Liver (tissue), 9 donors: ENCODE measurements around the gene TAAR8. TPM values are rescaled to one million over a fixed set of nuclear protein-coding genes. Genes with fewer than 3 reads are reported as not detected.

Experiments used
- DNase-seq: peaks from one replicate; pipeline ENCODE4 v3.0.0-alpha.2; 2017; ENCODE audit warnings: low spot score
- H3K27ac ChIP-seq, 2 donors: one replicate each; pipeline ENCODE4 v1.7.0; 2013; ENCODE audit warnings: inconsistent platforms in 2 of 2, low read length in 2 of 2, control low read depth in 1 of 2, low read depth in 1 of 2, mild to moderate bottlenecking in 1 of 2
- H3K27me3 ChIP-seq, 4 donors: one replicate each; pipeline versions ENCODE4 v1.6.1 to v1.7.0; 2013; ENCODE audit warnings: low read length in 3 of 4, inconsistent platforms in 1 of 4, mild to moderate bottlenecking in 1 of 4, moderate library complexity in 1 of 4; ENCODE audit not compliant: control insufficient read depth in 4 of 4, insufficient read depth in 4 of 4
- H3K36me3 ChIP-seq, 4 donors: one replicate each; pipeline versions ENCODE4 v1.6.1 to v1.7.0; 2013; ENCODE audit warnings: low read length in 3 of 4, mild to moderate bottlenecking in 3 of 4, low read depth in 1 of 4, moderate library complexity in 1 of 4; ENCODE audit not compliant: control insufficient read depth in 4 of 4, insufficient read depth in 3 of 4
- H3K4me1 ChIP-seq, 4 donors: one replicate each; pipeline versions ENCODE4 v1.6.1 to v1.7.0; 2013; ENCODE audit warnings: low read length in 3 of 4, mild to moderate bottlenecking in 3 of 4, moderate library complexity in 1 of 4; ENCODE audit not compliant: control insufficient read depth in 4 of 4, insufficient read depth in 4 of 4
- H3K4me3 ChIP-seq, 3 donors: one replicate each; pipeline versions ENCODE4 v1.6.1 to v1.7.0; 2013; ENCODE audit warnings: low read length in 3 of 3, control low read depth in 1 of 3, low read depth in 1 of 3, mild to moderate bottlenecking in 1 of 3
- H3K9ac ChIP-seq, 2 donors: one replicate each; pipeline ENCODE4 v1.7.0; 2013; ENCODE audit warnings: low read length in 2 of 2, mild to moderate bottlenecking in 2 of 2, moderate library complexity in 2 of 2, control low read depth in 1 of 2, low read depth in 1 of 2
- H3K9me3 ChIP-seq, 4 donors: one replicate each; pipeline versions ENCODE4 v1.6.1 to v1.7.0; 2013; ENCODE audit warnings: low read length in 3 of 4; ENCODE audit not compliant: control insufficient read depth in 4 of 4
- CTCF ChIP-seq: fragments of 150-350 bp; IDR thresholded peaks from 2 replicates; pipeline ENCODE4 v1.5.1; 2017; ENCODE audit warnings: improper control_type of control experiment, low read depth, low read length; ENCODE audit not compliant: missing input control
- EGR1 ChIP-seq, 2 donors: IDR thresholded peaks; 2 replicates each; pipeline ENCODE4 v1.6.1; 2016 to 2018; ENCODE audit warnings: antibody characterized with exemption in 2 of 2, low read depth in 2 of 2
- FOXA1 ChIP-seq: IDR thresholded peaks from 2 replicates; pipeline ENCODE4 v1.6.1; 2016; ENCODE audit warnings: antibody characterized with exemption
- FOXA2 ChIP-seq: IDR thresholded peaks from 2 replicates; pipeline ENCODE4 v1.6.1; 2016; ENCODE audit warnings: antibody characterized with exemption
- GABPA ChIP-seq, 2 donors: IDR thresholded peaks in 1 of 2; conservative IDR thresholded peaks in 1 of 2; 2 replicates each; pipeline ENCODE4 v1.6.1; 2016; ENCODE audit warnings: antibody characterized with exemption in 2 of 2, mild to moderate bottlenecking in 1 of 2, moderate library complexity in 1 of 2
- HNF4A ChIP-seq, 2 donors: conservative IDR thresholded peaks; 2 replicates each; pipeline ENCODE4 v1.6.1; 2016; ENCODE audit warnings: antibody characterized with exemption in 2 of 2, mild to moderate bottlenecking in 2 of 2
- HNF4G ChIP-seq: IDR thresholded peaks from 2 replicates; pipeline ENCODE4 v1.6.1; 2016; ENCODE audit warnings: antibody characterized with exemption
- JUND ChIP-seq, 2 donors: IDR thresholded peaks; 2 replicates each; pipeline ENCODE4 v1.6.1; 2016; ENCODE audit warnings: antibody characterized with exemption in 2 of 2
- NR2F2 ChIP-seq: IDR thresholded peaks from 2 replicates; pipeline ENCODE4 v1.6.1; 2016; ENCODE audit warnings: antibody characterized with exemption
- RAD21 ChIP-seq, 2 donors: IDR thresholded peaks; 2 replicates each; pipeline ENCODE4 v1.6.1; 2016; ENCODE audit warnings: antibody characterized with exemption in 2 of 2, mild to moderate bottlenecking in 2 of 2
- SP1 ChIP-seq: IDR thresholded peaks from 2 replicates; pipeline ENCODE4 v1.6.1; 2018; ENCODE audit warnings: antibody characterized with exemption, mild to moderate bottlenecking
- TAF1 ChIP-seq: conservative IDR thresholded peaks from 2 replicates; pipeline ENCODE4 v1.6.1; 2016; ENCODE audit warnings: antibody characterized with exemption, mild to moderate bottlenecking
- YY1 ChIP-seq: IDR thresholded peaks from 2 replicates; pipeline ENCODE4 v1.6.1; 2016; ENCODE audit warnings: antibody characterized with exemption, mild to moderate bottlenecking
- ZBTB33 ChIP-seq: IDR thresholded peaks from 2 replicates; pipeline ENCODE4 v1.6.1; 2016; ENCODE audit warnings: antibody characterized with exemption
- WGBS: extraction: QIAGEN DNeasy Blood & Tissue Kit; methylation state at CpG from one replicate; pipeline ENCODE4 v1.1.7; 2013; 5-methylcytosine and 5-hydroxymethylcytosine counted together
- polyA plus RNA-seq, 2 donors: library from polyadenylated mRNA; stranded (reverse) in 1 of 2; unstranded in 1 of 2; fragments of 200-250 nt in 1 of 2; fragments of >200 nt in 1 of 2; fragmentation: Nextera tagmentation in 1 of 2; extraction: Ambion mirVana in 1 of 2; gene quantifications; one replicate each; pipeline versions ENCODE4 v1.2.1 to v1.2.3, GENCODE V29; 2013 to 2015
- total RNA-seq, 2 donors: library from RNA; depleted of rRNA; stranded (reverse); fragments of >200 nt; gene quantifications; one replicate each; pipeline ENCODE4 v1.2.3, GENCODE V29; 2014
- TF ChIP-seq, protein P1 (sequence below): IDR thresholded peaks from 2 replicates; pipeline ENCODE4 v1.6.1; 2016; ENCODE audit warnings: antibody characterized with exemption, mild to moderate bottlenecking
- TF ChIP-seq, protein P2 (sequence below): IDR thresholded peaks from 2 replicates; pipeline ENCODE4 v1.6.1; 2016; ENCODE audit warnings: antibody characterized with exemption
- donor health status: healthy.
- donor health status: healthy.
- donor health status: healthy.
- donor health status: healthy.
- donor health status: healthy.

The TAAR8 gene
- total and polyA plus RNA-seq, 4 donors: not detected

DNA sequence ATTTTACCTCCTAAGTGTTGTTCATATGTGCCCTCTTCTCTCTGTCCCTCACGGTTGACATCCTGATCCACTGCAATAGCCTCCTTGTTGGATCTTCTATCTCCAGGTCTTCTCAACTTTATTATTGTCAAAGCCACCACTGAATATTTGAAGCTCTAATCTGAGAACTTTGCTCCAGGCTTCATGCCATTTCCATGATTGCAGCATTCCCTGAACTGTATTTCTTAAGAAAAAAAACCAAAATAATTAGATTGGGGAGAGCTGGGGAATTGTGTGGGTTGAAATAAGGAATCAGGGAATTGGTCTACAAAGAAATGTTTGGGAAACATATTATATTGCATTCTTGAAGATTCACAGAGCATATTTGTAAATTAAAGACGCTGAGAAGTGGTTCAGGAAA is 37.1 kb upstream of the TAAR8 start:
- Histone ChIP-seq H3K36me3 (no peaks in the 10 kb centered on the region), H3K4me3 (no peak overlapping the region), H3K27me3 (no peaks in the 10 kb centered on the region), H3K27ac (no peak overlapping the region), H3K9me3 (no peaks in the 10 kb centered on the region), H3K4me1 (peaks cover 0 to 23% (median 15%) of the 10 kb centered on the region in 4 donors), H3K9ac (no peak overlapping the region)
- TF ChIP-seq HNF4A (conservative IDR thresholded peaks at IDR 0.05): no peak
- TF ChIP-seq, protein P1, sequence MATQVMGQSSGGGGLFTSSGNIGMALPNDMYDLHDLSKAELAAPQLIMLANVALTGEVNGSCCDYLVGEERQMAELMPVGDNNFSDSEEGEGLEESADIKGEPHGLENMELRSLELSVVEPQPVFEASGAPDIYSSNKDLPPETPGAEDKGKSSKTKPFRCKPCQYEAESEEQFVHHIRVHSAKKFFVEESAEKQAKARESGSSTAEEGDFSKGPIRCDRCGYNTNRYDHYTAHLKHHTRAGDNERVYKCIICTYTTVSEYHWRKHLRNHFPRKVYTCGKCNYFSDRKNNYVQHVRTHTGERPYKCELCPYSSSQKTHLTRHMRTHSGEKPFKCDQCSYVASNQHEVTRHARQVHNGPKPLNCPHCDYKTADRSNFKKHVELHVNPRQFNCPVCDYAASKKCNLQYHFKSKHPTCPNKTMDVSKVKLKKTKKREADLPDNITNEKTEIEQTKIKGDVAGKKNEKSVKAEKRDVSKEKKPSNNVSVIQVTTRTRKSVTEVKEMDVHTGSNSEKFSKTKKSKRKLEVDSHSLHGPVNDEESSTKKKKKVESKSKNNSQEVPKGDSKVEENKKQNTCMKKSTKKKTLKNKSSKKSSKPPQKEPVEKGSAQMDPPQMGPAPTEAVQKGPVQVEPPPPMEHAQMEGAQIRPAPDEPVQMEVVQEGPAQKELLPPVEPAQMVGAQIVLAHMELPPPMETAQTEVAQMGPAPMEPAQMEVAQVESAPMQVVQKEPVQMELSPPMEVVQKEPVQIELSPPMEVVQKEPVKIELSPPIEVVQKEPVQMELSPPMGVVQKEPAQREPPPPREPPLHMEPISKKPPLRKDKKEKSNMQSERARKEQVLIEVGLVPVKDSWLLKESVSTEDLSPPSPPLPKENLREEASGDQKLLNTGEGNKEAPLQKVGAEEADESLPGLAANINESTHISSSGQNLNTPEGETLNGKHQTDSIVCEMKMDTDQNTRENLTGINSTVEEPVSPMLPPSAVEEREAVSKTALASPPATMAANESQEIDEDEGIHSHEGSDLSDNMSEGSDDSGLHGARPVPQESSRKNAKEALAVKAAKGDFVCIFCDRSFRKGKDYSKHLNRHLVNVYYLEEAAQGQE: no peak
- no peak for TF ChIP-seq NR2F2
- no peak for TF ChIP-seq JUND (IDR thresholded peaks at IDR 0.05)
- TF ChIP-seq, protein P2, sequence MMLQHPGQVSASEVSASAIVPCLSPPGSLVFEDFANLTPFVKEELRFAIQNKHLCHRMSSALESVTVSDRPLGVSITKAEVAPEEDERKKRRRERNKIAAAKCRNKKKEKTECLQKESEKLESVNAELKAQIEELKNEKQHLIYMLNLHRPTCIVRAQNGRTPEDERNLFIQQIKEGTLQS: no peak
- no peak for TF ChIP-seq TAF1
- no peak for TF ChIP-seq ZBTB33
- TF ChIP-seq GABPA (IDR thresholded peaks at IDR 0.05 in 1 of 2, conservative IDR thresholded peaks at IDR 0.05 in 1 of 2): no peak
- no peak for TF ChIP-seq HNF4G
- no peak for TF ChIP-seq FOXA2
- no peak for TF ChIP-seq CTCF
- 87% methylated on average over 2 of the region's 2 CpGs for WGBS
- no peak for DNase-seq

GRCh38 chr6:132520953-132521352 is 31.5 kb upstream of the TAAR8 start:
- WGBS: 66% methylated on average over 2 of the region's 2 CpGs
- Histone ChIP-seq H3K9ac (no peak overlapping the region), H3K4me3 (no peak overlapping the region), H3K27ac (no peak overlapping the region), H3K27me3 (no peaks in the 10 kb centered on the region), H3K4me1 (no peaks in the 10 kb centered on the region), H3K36me3 (no peaks in the 10 kb centered on the region), H3K9me3 (no peaks in the 10 kb centered on the region)
- TF ChIP-seq CTCF (no peak), HNF4A (conservative IDR thresholded peaks at IDR 0.05) (no peak), YY1 (no peak), FOXA2 (no peak), EGR1 (IDR thresholded peaks at IDR 0.05; ENCODE audit: low read depth in 2 of 2) (no peak), SP1 (no peak), GABPA (IDR thresholded peaks at IDR 0.05 in 1 of 2, conservative IDR thresholded peaks at IDR 0.05 in 1 of 2) (no peak), HNF4G (no peak), RAD21 (IDR thresholded peaks at IDR 0.05) (no peak), FOXA1 (no peak)
- DNase-seq: no peak
